GM18868 (cell line): ENCODE results near the gene GATB.
A peak's percentile ranks its signal among the peaks of the same experiment; 100 is the strongest.

Source experiments
- ATAC-seq: cut with Tn5 transposase; IDR thresholded peaks from one replicate; pipeline ENCODE4 v1.9.1; 2021; ENCODE audit warnings: mild to moderate bottlenecking, moderate library complexity; ENCODE audit not compliant: unreplicated experiment

The GATB gene

GRCh38 chr4:151657896-151658295 is 102.9 kb downstream of the GATB start:
- no peak for ATAC-seq

- no peak for ATAC-seq
Measured at GRCh38 chr4:151656058-151656457, 104.7 kb downstream of the GATB start.

GRCh38 chr4:151653548-151653918 is 107.3 kb downstream of the GATB start:
- no peak for ATAC-seq

- ATAC-seq: peak; percentile 46
Measured at GRCh38 chr4:151652841-151653547, 107.8 kb downstream of the GATB start.

DNA sequence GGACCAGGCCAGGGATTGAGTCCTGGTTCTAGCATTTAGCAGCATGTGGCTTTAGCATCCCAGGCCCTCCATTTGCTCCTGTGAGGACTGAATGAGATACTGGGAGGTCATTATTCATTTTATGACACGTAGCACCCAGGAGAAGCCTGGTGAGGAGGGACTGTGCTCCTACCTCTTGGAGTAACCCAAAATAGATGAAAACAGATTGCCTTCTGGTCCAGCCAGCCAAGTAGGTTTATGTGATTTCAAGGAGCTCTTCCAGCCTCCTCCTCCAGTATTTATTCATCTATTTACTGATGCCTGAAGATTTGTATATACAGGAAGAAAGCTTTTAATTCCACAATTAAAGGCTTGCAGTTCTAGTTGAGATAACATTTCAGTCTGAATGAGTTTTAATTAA is 109.3 kb downstream of the GATB start:
- ATAC-seq: no peak

- ATAC-seq: no peak
Measured at GRCh38 chr4:151649479-151649878, 111.3 kb downstream of the GATB start.

DNA sequence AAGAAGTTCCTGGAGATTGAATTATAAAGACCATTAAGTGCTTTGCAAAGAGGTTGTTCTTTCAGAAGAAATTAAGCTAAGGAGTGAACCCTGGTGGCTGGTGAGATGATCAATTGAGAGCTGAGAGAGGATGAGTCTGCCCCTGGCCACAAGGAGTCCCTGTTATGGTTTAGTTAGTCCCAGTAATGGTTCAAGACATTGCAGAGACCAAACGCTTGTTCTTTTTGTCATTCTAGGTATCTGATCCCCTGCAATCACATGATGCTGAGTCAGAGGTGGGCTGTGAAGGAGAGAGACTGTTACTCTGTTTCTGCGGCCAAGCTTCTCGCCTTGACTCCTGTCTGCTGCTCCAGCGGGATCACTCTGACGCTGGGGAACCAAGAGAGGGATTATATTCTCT is 114.5 kb downstream of the GATB start:
- ATAC-seq: no peak

- no peak for ATAC-seq
Measured at GRCh38 chr4:151644622-151645021, 116.2 kb downstream of the GATB start.

DNA sequence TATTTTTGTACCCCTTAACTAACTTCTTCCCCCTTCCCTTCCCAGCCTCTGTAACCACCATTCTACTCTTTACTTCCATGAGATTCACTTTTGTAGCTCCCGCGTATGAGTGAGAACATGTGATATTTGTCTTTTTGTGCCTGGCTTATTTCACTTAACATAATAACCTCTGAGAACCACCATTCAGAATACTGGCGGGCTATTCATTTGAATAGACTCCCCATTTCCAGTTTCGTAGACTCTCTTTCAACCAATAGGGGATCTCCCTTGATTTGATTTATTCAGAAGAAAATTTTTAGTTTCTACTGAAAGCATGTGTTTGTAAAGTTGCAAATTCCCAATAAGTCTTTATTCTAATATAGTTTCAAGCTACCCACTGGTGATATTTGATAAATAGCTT is 117.2 kb downstream of the GATB start:
- ATAC-seq: no peak

DNA sequence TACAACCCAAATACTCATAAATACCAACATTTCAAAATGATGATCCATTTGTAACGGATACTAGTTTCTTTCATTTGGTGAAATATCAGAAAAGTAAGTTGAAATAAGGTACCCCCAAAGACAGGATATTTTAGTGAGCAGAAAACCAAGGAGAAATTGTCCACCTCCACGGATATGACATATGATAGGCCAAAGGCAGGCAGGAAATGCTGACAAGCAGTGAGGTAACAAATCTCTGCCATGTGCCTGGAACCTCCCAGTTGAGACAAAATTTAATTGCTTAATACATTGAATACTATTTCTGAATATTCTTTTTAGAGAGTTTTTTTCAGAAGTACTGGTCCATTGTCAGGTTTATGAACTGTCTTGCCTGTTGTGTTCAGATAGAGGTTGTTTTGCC is 118.8 kb downstream of the GATB start:
- no peak for ATAC-seq

GRCh38 chr4:151641167-151641566 is 119.6 kb downstream of the GATB start:
- no peak for ATAC-seq

DNA sequence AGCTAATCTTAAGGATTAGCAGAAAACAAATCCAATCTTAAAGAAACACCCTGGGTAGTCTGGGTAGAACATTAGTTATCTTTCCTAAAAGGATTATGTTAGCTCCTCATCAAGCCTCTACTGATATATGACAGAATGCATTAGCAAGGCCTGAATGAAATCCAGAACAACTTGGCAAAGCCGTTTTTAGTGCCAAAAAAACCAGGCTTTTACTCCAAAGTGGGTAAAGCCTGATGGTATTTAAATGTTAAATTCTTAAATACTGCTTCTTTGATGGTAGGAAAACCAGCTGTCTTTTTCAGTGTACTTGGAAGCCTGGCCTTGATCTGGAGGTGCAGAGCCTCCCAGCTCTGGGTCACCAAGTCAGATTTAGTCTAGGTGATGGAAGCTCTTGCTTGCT is 120.4 kb downstream of the GATB start:
- ATAC-seq: no peak

GRCh38 chr4:151638295-151638858 is 122.4 kb downstream of the GATB start:
- ATAC-seq: no peak

DNA sequence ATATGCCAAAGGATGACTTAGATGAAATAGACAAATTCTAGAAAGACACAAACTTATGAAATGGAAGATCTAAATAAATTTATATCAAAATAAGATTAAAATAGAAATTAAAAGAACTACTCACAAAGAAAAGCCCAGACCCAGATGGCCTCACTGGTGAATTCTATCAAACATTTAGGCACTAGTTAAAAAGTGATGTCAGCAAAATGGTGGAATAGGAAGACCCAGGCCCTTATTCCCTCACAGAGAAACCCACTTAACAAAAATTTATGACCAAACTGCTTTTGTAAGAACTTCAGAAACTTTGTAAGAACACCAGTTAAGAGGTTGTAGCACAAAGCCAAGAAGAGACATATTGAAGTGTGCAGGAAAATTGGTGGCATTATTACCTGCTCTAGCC is 129.5 kb downstream of the GATB start:
- no peak for ATAC-seq

DNA sequence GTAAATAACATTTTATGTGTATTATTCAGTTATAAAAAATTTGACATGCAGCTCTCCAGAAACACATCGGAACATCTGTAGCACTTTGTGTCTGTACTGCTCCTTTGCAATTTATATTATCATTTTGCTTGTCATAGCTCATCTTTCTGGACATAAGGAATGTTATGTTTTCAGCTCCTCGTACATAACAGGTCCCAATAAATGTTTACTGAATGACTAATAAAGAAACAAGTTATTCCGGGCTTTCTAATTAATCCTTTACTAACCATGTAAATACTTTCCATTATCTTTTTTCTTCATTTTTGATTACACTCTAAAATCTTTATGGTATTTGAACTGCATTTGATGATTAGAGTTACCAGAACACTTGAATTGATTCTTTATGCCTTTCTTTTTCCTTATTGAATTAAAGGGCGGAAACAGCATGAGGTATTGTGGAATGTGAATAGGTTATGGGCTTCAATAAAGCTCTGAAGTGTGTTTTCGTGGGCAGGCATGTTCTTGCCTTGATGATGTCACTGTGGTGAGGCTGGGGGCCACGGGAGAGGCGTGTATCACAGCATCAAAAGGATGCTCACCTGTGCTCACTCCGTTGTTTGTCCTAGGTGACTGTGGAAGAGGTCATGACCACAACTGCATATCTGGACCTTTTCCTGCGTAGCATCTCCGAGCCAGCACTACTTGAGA is 131.6 kb downstream of the GATB start:
- ATAC-seq: no peak

DNA sequence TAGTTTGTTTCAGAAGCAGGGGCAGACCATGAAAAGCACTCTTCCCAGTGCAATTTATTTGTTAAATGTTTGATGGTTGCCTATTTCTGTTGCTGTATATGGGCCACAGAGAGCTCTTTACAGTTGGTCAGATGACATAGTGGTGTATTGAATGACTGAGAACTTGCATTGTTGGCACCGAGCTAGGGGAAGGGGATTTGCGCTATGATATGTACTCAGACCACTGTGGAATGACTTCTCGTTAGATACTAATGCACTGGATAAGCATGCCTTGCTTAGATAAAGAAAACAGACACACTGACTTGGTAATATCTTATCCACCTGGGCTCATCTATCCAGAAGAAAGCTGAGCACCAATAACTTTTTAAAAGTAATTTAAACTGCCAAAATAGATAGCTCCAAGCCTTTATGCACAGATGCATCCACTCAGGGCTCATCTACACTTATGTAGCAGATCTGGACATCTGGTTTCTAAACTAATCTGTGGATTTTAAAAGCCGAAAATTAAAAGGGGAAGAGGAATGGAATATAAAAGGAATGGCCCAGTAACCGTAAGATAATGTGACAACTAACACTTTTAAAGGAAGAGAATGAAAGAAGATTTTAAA is 132.7 kb downstream of the GATB start:
- ATAC-seq: no peak

GRCh38 chr4:151627491-151627890 is 133.3 kb downstream of the GATB start:
- ATAC-seq: no peak

DNA sequence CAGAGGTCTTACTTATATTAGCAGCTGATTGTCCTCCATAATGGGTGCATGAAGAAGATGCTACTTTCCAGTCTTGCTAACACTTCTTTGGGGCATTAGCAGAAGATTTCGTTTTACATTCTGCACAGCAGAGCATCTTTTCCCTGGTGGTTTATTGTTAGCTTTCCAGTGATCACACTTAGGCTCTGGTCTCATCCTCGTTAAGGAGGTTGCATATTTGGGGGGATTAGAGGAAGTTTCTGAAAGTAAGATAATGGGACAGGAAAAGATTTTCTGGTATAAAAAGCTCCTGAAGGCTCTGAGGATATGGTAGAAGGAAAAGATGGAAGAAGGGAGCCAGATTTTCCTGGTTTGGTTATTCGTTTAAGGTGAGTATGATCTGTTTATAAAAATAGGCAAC is 134.1 kb downstream of the GATB start:
- ATAC-seq: no peak

DNA sequence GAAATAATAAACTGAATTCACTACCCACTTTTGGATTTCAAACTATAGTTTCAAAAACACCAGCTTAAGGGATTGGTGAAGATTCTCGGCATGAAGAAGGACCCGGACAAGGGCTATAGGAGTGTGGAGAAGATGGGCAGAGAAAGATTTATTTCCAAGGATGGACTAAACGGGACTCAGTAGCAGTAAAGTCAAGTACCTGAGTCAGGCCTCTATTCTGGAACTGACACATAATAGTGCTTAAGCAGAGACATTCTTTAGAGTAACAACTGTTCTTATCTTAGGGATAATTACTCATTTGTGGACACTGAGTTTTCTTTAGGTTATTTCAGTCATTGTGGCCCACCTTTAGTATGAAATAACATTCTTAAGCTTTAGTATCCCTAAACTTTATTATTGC is 134.6 kb downstream of the GATB start:
- ATAC-seq: no peak

GRCh38 chr4:151624626-151625565 is 135.9 kb downstream of the GATB start:
- ATAC-seq: no peak
